HepG2 (cell line): Measurements from ENCODE around the gene AGTPBP1. TPM values are rescaled to one million over a fixed set of nuclear protein-coding genes. Genes with fewer than 3 reads are reported as not detected.

Experiments used
- CBX1 ChIP-seq: IDR thresholded peaks from one replicate; pipeline ENCODE4 v1.6.1; 2016; ENCODE audit warnings: antibody characterized with exemption, low read depth
- CEBPG ChIP-seq: IDR thresholded peaks from 2 replicates; pipeline ENCODE4 v1.6.1; 2016
- HOXA7 ChIP-seq: sonication (generic); formaldehyde crosslinking; IDR thresholded peaks from 2 replicates; pipeline ENCODE4 v1.8.1; 2022; ENCODE audit warnings: mild to moderate bottlenecking, missing genetic modification reagents, moderate library complexity
- KMT2A ChIP-seq: sonication (generic); formaldehyde crosslinking; IDR thresholded peaks from 2 replicates; pipeline ENCODE4 v1.4.0; 2020; ENCODE audit warnings: missing genetic modification reagents
- MXD1 ChIP-seq: sonication (generic); formaldehyde crosslinking; IDR thresholded peaks from 2 replicates; pipeline ENCODE4 v1.4.0; 2020; ENCODE audit warnings: mild to moderate bottlenecking, missing genetic modification reagents
- NAIF1 ChIP-seq: sonication (generic); formaldehyde crosslinking; IDR thresholded peaks from 2 replicates; pipeline ENCODE4 v1.5.0; 2020; ENCODE audit warnings: mild to moderate bottlenecking, missing genetic modification reagents, borderline replicate concordance
- NCOA2 ChIP-seq: sonication (generic); formaldehyde crosslinking; IDR thresholded peaks from 2 replicates; pipeline ENCODE4 v1.8.0; 2022; ENCODE audit warnings: inconsistent platforms
- NPAS2 ChIP-seq: sonication (generic); formaldehyde crosslinking; IDR thresholded peaks from 2 replicates; pipeline ENCODE4 v1.8.0; 2022; ENCODE audit warnings: mild to moderate bottlenecking, missing genetic modification reagents, borderline replicate concordance
- NR3C1 ChIP-seq: sonication (generic); formaldehyde crosslinking; IDR thresholded peaks from 2 replicates; pipeline ENCODE4 v1.4.0; 2020; ENCODE audit warnings: missing genetic modification reagents
- PBX2 ChIP-seq: IDR thresholded peaks from 2 replicates; pipeline ENCODE4 v1.6.1; 2016; ENCODE audit warnings: control low read depth
- SRY ChIP-seq: sonication (generic); formaldehyde crosslinking; IDR thresholded peaks from 2 replicates; pipeline ENCODE4 v1.8.0; 2022; ENCODE audit warnings: mild to moderate bottlenecking, missing genetic modification reagents
- ZC3H13 ChIP-seq: sonication (generic); formaldehyde crosslinking; IDR thresholded peaks from 2 replicates; pipeline ENCODE4 v1.8.1; 2023; ENCODE audit warnings: mild to moderate bottlenecking, missing genetic modification reagents, moderate library complexity
- ZC3H4 ChIP-seq: sonication (generic); formaldehyde crosslinking; IDR thresholded peaks from 2 replicates; pipeline ENCODE4 v1.4.0; 2020; ENCODE audit warnings: missing genetic modification reagents, borderline replicate concordance
- ZFP37 ChIP-seq: sonication (generic); formaldehyde crosslinking; IDR thresholded peaks from 2 replicates; pipeline ENCODE4 v1.4.0; 2020; ENCODE audit warnings: missing genetic modification reagents, borderline replicate concordance
- ZKSCAN1 ChIP-seq: fragments of 150-350 bp; IDR thresholded peaks from 2 replicates; pipeline ENCODE4 v1.6.1; 2014; ENCODE audit warnings: low read length
- ZNF12 ChIP-seq: sonication (generic); formaldehyde crosslinking; IDR thresholded peaks from 2 replicates; pipeline ENCODE4 v1.5.0; 2020; ENCODE audit warnings: missing genetic modification reagents
- ZNF224 ChIP-seq: sonication (generic); formaldehyde crosslinking; IDR thresholded peaks from 2 replicates; pipeline ENCODE4 v1.5.0; 2020; ENCODE audit warnings: mild to moderate bottlenecking, missing genetic modification reagents
- ZNF3 ChIP-seq: IDR thresholded peaks from 2 replicates; pipeline ENCODE4 v1.7.0; 2017; ENCODE audit warnings: inconsistent platforms
- ZNF446 ChIP-seq: sonication (generic); formaldehyde crosslinking; IDR thresholded peaks from 2 replicates; pipeline ENCODE4 v1.5.0; 2020; ENCODE audit warnings: mild to moderate bottlenecking, missing genetic modification reagents
- ZNF564 ChIP-seq: sonication (generic); formaldehyde crosslinking; IDR thresholded peaks from 2 replicates; pipeline ENCODE4 v1.8.1; 2023; ENCODE audit warnings: mild to moderate bottlenecking, missing genetic modification reagents
- ZNF570 ChIP-seq: sonication (generic); formaldehyde crosslinking; IDR thresholded peaks from 2 replicates; pipeline ENCODE4 v1.4.0; 2020; ENCODE audit warnings: mild to moderate bottlenecking, missing genetic modification reagents, borderline replicate concordance
- ZNF691 ChIP-seq: sonication (generic); formaldehyde crosslinking; IDR thresholded peaks from 2 replicates; pipeline ENCODE4 v1.4.0; 2020; ENCODE audit warnings: missing genetic modification reagents, low read depth, mild to moderate bottlenecking, borderline replicate concordance
- ZNF737 ChIP-seq: sonication (generic); formaldehyde crosslinking; IDR thresholded peaks from 2 replicates; pipeline ENCODE4 v1.5.0; 2020; ENCODE audit warnings: missing genetic modification reagents, mild to moderate bottlenecking, borderline replicate concordance
- ZNF83 ChIP-seq: sonication (generic); formaldehyde crosslinking; IDR thresholded peaks from 2 replicates; pipeline ENCODE4 v1.4.0; 2020; ENCODE audit warnings: missing genetic modification reagents, mild to moderate bottlenecking, borderline replicate concordance
- ZNF891 ChIP-seq: sonication (generic); formaldehyde crosslinking; IDR thresholded peaks from 2 replicates; pipeline ENCODE4 v1.5.0; 2020; ENCODE audit warnings: mild to moderate bottlenecking, missing genetic modification reagents
- polyA plus RNA-seq, 8 experiments: library from polyadenylated mRNA; depleted of rRNA in 3 of 8; stranded (reverse) in 7 of 8; unstranded in 1 of 8; fragments of >200 nt; fragmentation: Illumina TruSeq in 4 of 8; extraction: Trizol in 4 of 8; gene quantifications; 2 replicates each; pipeline versions ENCODE4 v1.2.1 to v1.2.3, GENCODE V29; 2011 to 2016; ENCODE audit warnings: low read depth in 4 of 8, missing spikeins in 1 of 8, mixed read lengths in 1 of 8; ENCODE audit not compliant: insufficient read depth in 1 of 8
- total RNA-seq, 5 experiments: library from RNA; depleted of rRNA; stranded (reverse); fragments of >200 nt; fragmentation: Illumina TruSeq; extraction: Trizol; gene quantifications; 2 replicates each; pipeline ENCODE4 v1.2.3, GENCODE V29; 2016; ENCODE audit warnings: low read depth in 1 of 5
- TF ChIP-seq, protein P1 (sequence below): sonication (generic); formaldehyde crosslinking; IDR thresholded peaks from 2 replicates; pipeline ENCODE4 v1.9.0; 2021; ENCODE audit warnings: missing genetic modification reagents, mild to moderate bottlenecking, borderline replicate concordance
- TF ChIP-seq, protein P2 (sequence below): sonication (generic); formaldehyde crosslinking; IDR thresholded peaks from 2 replicates; pipeline ENCODE4 v1.8.0; 2022; ENCODE audit warnings: mild to moderate bottlenecking, missing genetic modification reagents, moderate library complexity
- TF ChIP-seq, protein P3 (sequence below): sonication (generic); formaldehyde crosslinking; conservative IDR thresholded peaks from 2 replicates; pipeline ENCODE4 v1.5.0; 2020; ENCODE audit warnings: missing genetic modification reagents

AGTPBP1 gene
- total and polyA plus RNA-seq, 2 of the 13 experiments (the other 11 are each of a cell fraction or from before 2014, with no cell fraction given) = 9.7 to 22.3 TPM

GRCh38 chr9:85723215-85723614, 18.5 kb downstream of the AGTPBP1 start (continued):
- TF ChIP-seq SRY (CRISPR knock-in tag) (no peak), ZC3H13 (CRISPR knock-in tag) (no peak), ZNF3 (no peak), ZNF12 (peak; percentile 77; the same call in 1 of the 2 replicates), ZKSCAN1 (no peak), ZC3H4 (CRISPR knock-in tag) (no peak), MXD1 (CRISPR knock-in tag) (no peak), HOXA7 (no peak), ZNF570 (CRISPR knock-in tag) (no peak), ZNF564 (CRISPR knock-in tag) (no peak), CBX1 (no peak), ZFP37 (CRISPR knock-in tag) (no peak), ZNF737 (CRISPR knock-in tag) (no peak), ZNF891 (CRISPR knock-in tag) (no peak; the same call in 1 of the 2 replicates), ZNF224 (CRISPR knock-in tag) (no peak), KMT2A (CRISPR knock-in tag) (no peak), NCOA2 (CRISPR knock-in tag) (0 out of 2 replicates have a peak, but pooled peaks have one; percentile 50), ZNF691 (CRISPR knock-in tag) (peak; percentile 44; the same call in 1 of the 2 replicates), NAIF1 (CRISPR knock-in tag) (no peak), ZNF446 (no peak), PBX2 (CRISPR knock-in tag) (no peak), CEBPG (CRISPR knock-in tag) (peak; percentile 12; the same call in 1 of the 2 replicates), NPAS2 (no peak), ZNF83 (CRISPR knock-in tag) (no peak), NR3C1 (no peak)
- TF ChIP-seq, protein P1, sequence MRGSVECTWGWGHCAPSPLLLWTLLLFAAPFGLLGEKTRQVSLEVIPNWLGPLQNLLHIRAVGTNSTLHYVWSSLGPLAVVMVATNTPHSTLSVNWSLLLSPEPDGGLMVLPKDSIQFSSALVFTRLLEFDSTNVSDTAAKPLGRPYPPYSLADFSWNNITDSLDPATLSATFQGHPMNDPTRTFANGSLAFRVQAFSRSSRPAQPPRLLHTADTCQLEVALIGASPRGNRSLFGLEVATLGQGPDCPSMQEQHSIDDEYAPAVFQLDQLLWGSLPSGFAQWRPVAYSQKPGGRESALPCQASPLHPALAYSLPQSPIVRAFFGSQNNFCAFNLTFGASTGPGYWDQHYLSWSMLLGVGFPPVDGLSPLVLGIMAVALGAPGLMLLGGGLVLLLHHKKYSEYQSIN (CRISPR knock-in tag) = no peak
- TF ChIP-seq, protein P2, sequence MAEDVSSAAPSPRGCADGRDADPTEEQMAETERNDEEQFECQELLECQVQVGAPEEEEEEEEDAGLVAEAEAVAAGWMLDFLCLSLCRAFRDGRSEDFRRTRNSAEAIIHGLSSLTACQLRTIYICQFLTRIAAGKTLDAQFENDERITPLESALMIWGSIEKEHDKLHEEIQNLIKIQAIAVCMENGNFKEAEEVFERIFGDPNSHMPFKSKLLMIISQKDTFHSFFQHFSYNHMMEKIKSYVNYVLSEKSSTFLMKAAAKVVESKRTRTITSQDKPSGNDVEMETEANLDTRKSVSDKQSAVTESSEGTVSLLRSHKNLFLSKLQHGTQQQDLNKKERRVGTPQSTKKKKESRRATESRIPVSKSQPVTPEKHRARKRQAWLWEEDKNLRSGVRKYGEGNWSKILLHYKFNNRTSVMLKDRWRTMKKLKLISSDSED (CRISPR knock-in tag) = no peak
- TF ChIP-seq, protein P3, sequence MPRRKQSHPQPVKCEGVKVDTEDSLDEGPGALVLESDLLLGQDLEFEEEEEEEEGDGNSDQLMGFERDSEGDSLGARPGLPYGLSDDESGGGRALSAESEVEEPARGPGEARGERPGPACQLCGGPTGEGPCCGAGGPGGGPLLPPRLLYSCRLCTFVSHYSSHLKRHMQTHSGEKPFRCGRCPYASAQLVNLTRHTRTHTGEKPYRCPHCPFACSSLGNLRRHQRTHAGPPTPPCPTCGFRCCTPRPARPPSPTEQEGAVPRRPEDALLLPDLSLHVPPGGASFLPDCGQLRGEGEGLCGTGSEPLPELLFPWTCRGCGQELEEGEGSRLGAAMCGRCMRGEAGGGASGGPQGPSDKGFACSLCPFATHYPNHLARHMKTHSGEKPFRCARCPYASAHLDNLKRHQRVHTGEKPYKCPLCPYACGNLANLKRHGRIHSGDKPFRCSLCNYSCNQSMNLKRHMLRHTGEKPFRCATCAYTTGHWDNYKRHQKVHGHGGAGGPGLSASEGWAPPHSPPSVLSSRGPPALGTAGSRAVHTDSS (CRISPR knock-in tag) = no peak
